Caco-2 (cell line): Measurements from ENCODE around the gene THEM5. TPM values are rescaled to one million over a fixed set of nuclear protein-coding genes. Genes with fewer than 3 reads are reported as not detected.
A peak's percentile ranks its signal among the peaks of the same experiment; 100 is the strongest.

Experiments used
- BruUV-seq: library from RNA; stranded (reverse); fragments of 400-500 nt; replicated peaks from 2 replicates; lab custom pipeline; 2021; lab: Mats Ljungman, UMichigan
- CTCF ChIA-PET: fragments of 300-600 bp; sonication (Branson Sonifier 250); formaldehyde crosslinking; loops from one replicate; lab custom pipeline; 2022; ENCODE audit warnings: antibody characterized with exemption; lab: Charles Lee
- POLR2A ChIA-PET: fragments of 300-600 bp; sonication (Branson Sonifier 250); formaldehyde crosslinking; loops from one replicate; lab custom pipeline; 2022; ENCODE audit warnings: antibody characterized with exemption; lab: Charles Lee
- DNase-seq, 2 experiments: peaks; one replicate each; pipeline versions ENCODE4 v3.0.0 to v3.0.0-alpha.2; 2020 to 2022
- H3K27me3 ChIP-seq: replicated peaks from 2 replicates; pipeline ENCODE4 v1.6.0; 2011; ENCODE audit warnings: low read length; ENCODE audit not compliant: control insufficient read depth, insufficient read depth
- H3K36me3 ChIP-seq: 2 replicates; pipeline ENCODE4 v1.5.1; 2011; ENCODE audit warnings: low read length; ENCODE audit not compliant: control insufficient read depth, insufficient read depth
- H3K4me1 ChIP-seq: fragments of 250-450 bp; sonication (Bioruptor Pico); 2 replicates; pipeline ENCODE4 v1.5.1; 2020; ENCODE audit warnings: mild to moderate bottlenecking
- H3K4me3 ChIP-seq: 2 replicates; pipeline ENCODE4 v1.5.1; 2011; ENCODE audit warnings: low read depth, mild to moderate bottlenecking, control low read depth, low read length
- H3K9me3 ChIP-seq: fragments of 250-450 bp; sonication (Bioruptor Pico); 2 replicates; pipeline ENCODE4 v1.5.1; 2020; ENCODE audit warnings: mild to moderate bottlenecking, moderate library complexity
- H3K27ac Mint-ChIP-seq: one replicate; pipeline ENCODE4 v1.8.0; 2022; ENCODE audit warnings: mixed read lengths; ENCODE audit not compliant: unreplicated experiment
- H3K27me3 Mint-ChIP-seq: one replicate; pipeline ENCODE4 v1.8.0; 2022; ENCODE audit warnings: mixed read lengths; ENCODE audit not compliant: insufficient read depth, unreplicated experiment
- H3K36me3 Mint-ChIP-seq: one replicate; pipeline ENCODE4 v1.8.0; 2022; ENCODE audit warnings: mild to moderate bottlenecking, mixed read lengths; ENCODE audit not compliant: insufficient read depth, unreplicated experiment
- H3K4me1 Mint-ChIP-seq: one replicate; pipeline ENCODE4 v1.8.0; 2022; ENCODE audit warnings: low read depth, mixed read lengths; ENCODE audit not compliant: unreplicated experiment
- H3K4me3 Mint-ChIP-seq: one replicate; pipeline ENCODE4 v1.8.0; 2022; ENCODE audit warnings: mild to moderate bottlenecking, moderate library complexity, mixed read lengths; ENCODE audit not compliant: unreplicated experiment
- H3K9me3 Mint-ChIP-seq: one replicate; pipeline ENCODE4 v1.8.0; 2022; ENCODE audit warnings: mixed read lengths; ENCODE audit not compliant: unreplicated experiment
- CTCF ChIP-seq, 2 experiments: fragments of 200-600 bp in 1 of 2; IDR thresholded peaks; 1 replicate in 1 of 2; 2 replicates in 1 of 2; pipeline versions ENCODE4 v1.5.1 to v1.8.0; 2011 to 2022; ENCODE audit warnings: antibody characterized with exemption in 1 of 2, control low read depth in 1 of 2, inconsistent platforms in 1 of 2, low read depth in 1 of 2, low read length in 1 of 2, mild to moderate bottlenecking in 1 of 2, moderate library complexity in 1 of 2; ENCODE audit not compliant: insufficient read depth in 1 of 2, severe bottlenecking in 1 of 2, unreplicated experiment in 1 of 2
- intact Hi-C: fragments of 100-400 bp; cut with micrococcal nuclease; formaldehyde crosslinking; loops from one replicate; pipeline ENCODE4 v1.10.0; 2022; ENCODE audit not compliant: unreplicated experiment
- total RNA-seq: library from RNA; stranded (reverse); gene quantifications from 2 replicates; pipeline ENCODE4 v1.2.3, GENCODE V29; 2022

THEM5 gene
- total RNA-seq, 1 experiment from 2014 or later: not detected

GRCh38 chr1:151838222-151839081 is 15.1 kb downstream of the THEM5 start:
- intact Hi-C loops: loop anchor here (5.0 kb wide), 4 partner anchors 46 to 386 kb away; partner anchors contain the start of gene TDRKH
- BruUV-seq: no TSS peak
- no peaks in the 10 kb centered on the region for H3K27me3 ChIP-seq
- H3K36me3 Mint-ChIP-seq: peaks cover 15% of the 10 kb centered on the region
- POLR2A ChIA-PET: interaction anchor here (0.5 kb wide), 1 partner anchor 300 kb away, joined by 4 read pairs; no protein-coding TSS in a partner anchor
- H3K36me3 ChIP-seq: no peaks in the 10 kb centered on the region; the same call in 1 of the 2 replicates
- CTCF ChIA-PET: interaction anchor here (1.6 kb wide), 1 partner anchor 76 kb away, joined by 5 read pairs; the partner anchor contains the start of gene MRPL9
- DNase-seq: no peak
- no peak overlapping the region for H3K27ac Mint-ChIP-seq
- peaks cover 26% of the 10 kb centered on the region for H3K4me1 Mint-ChIP-seq
- no peaks in the 10 kb centered on the region for H3K9me3 ChIP-seq
- TF ChIP-seq CTCF (IDR thresholded peaks at IDR 0.05; ENCODE audit: insufficient read depth in 1 of 2, low read depth in 1 of 2, low read length in 1 of 2, severe bottlenecking in 1 of 2, unreplicated experiment in 1 of 2): no peak
- H3K4me3 Mint-ChIP-seq: peak overlapping the region; percentile 93
- H3K4me1 ChIP-seq: peaks cover 20% of the 10 kb centered on the region
- no peaks in the 10 kb centered on the region for H3K9me3 Mint-ChIP-seq
- no peak overlapping the region for H3K4me3 ChIP-seq
- no peaks in the 10 kb centered on the region for H3K27me3 Mint-ChIP-seq

GRCh38 chr1:151837884-151838221 is 15.7 kb downstream of the THEM5 start:
- Histone ChIP-seq H3K36me3 (no peaks in the 10 kb centered on the region; the same call in 1 of the 2 replicates), H3K4me1 (peaks cover 20% of the 10 kb centered on the region), H3K9me3 (no peaks in the 10 kb centered on the region), H3K27me3 (no peaks in the 10 kb centered on the region), H3K4me3 (no peak overlapping the region)
- no peak for TF ChIP-seq CTCF (IDR thresholded peaks at IDR 0.05; ENCODE audit: insufficient read depth in 1 of 2, low read depth in 1 of 2, low read length in 1 of 2, severe bottlenecking in 1 of 2, unreplicated experiment in 1 of 2)
- no TSS peak for BruUV-seq
- peaks cover 26% of the 10 kb centered on the region for H3K4me1 Mint-ChIP-seq
- POLR2A ChIA-PET: no interaction called here
- no peak for DNase-seq
- CTCF ChIA-PET: no interaction called here
- H3K27me3 Mint-ChIP-seq: no peaks in the 10 kb centered on the region
- H3K4me3 Mint-ChIP-seq: no peak overlapping the region
- no peak overlapping the region for H3K27ac Mint-ChIP-seq
- intact Hi-C loops: loop anchor here (2.0 to 5.0 kb wide), 5 partner anchors 46 to 386 kb away; partner anchors contain the start of gene TDRKH
- H3K36me3 Mint-ChIP-seq: peaks cover 15% of the 10 kb centered on the region
- H3K9me3 Mint-ChIP-seq: no peaks in the 10 kb centered on the region

GRCh38 chr1:151837197-151837596 is 16.3 kb downstream of the THEM5 start:
- TF ChIP-seq CTCF (IDR thresholded peaks at IDR 0.05; ENCODE audit: insufficient read depth in 1 of 2, low read depth in 1 of 2, low read length in 1 of 2, severe bottlenecking in 1 of 2, unreplicated experiment in 1 of 2): no peak
- no peak overlapping the region for H3K27ac Mint-ChIP-seq
- H3K4me1 ChIP-seq: peaks cover 20% of the 10 kb centered on the region
- H3K9me3 ChIP-seq: no peaks in the 10 kb centered on the region
- peaks cover 15% of the 10 kb centered on the region for H3K36me3 Mint-ChIP-seq
- no peaks in the 10 kb centered on the region; the same call in 1 of the 2 replicates for H3K36me3 ChIP-seq
- intact Hi-C loops: loop anchor here (2.0 to 5.0 kb wide), 5 partner anchors 45 to 385 kb away; partner anchors contain the start of gene TDRKH
- H3K4me1 Mint-ChIP-seq: peaks cover 26% of the 10 kb centered on the region
- H3K27me3 ChIP-seq: no peaks in the 10 kb centered on the region
- no peak overlapping the region for H3K4me3 Mint-ChIP-seq
- no peaks in the 10 kb centered on the region for H3K9me3 Mint-ChIP-seq
- CTCF ChIA-PET: interaction anchor here (0.6 to 1.4 kb wide), 18 partner anchors 9 to 298 kb away, joined by 3 to 10 read pairs (median 4); partner anchors contain the start of genes MRPL9 and TUFT1
- DNase-seq: no peak
- no peak overlapping the region for H3K4me3 ChIP-seq
- BruUV-seq: no TSS peak
- POLR2A ChIA-PET: no interaction called here
- no peaks in the 10 kb centered on the region for H3K27me3 Mint-ChIP-seq
